ENCODE results near the gene RET.

DNA sequence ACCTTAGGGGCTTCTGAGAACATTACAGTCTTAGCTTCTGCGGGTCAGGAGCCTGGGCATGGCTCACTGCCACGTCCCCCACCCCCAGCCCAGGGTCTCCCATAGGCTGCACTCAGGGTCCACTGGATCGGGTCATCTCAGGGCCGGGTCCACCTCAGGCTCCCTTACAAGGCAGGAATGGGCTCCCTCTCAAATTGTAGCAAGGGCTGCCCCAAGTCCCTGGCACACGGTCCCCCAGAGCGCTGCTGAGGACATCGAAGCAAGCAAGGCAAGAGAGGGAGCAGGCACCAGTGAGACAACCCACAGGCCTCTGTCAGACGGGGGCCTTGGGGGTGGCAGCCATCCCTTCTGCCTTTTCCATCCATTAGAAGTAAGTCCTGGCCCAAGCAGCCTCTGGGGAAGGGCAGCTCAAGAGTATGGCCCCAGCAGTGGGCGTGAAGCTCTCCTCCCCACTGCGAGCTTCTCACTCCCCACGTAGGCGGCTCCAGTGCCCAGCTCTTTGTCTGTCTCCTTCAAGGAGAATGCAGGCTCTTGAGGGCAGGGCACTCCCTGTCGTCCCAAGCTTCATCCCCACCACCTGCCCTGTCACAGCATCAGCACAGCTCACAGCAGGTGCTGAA, 18.0 kb upstream of the RET start:
- TF ChIP-seq FOXP2 (optimal IDR thresholded peaks at IDR 0.05; ENCODE audit: control extremely low read depth, extremely low read length, insufficient read depth) (no peak), EZH2 (IDR thresholded peaks at IDR 0.05) (no peak), POLR2AphosphoS5 (IDR thresholded peaks at IDR 0.05; ENCODE audit: borderline replicate concordance, low read depth, low read length) (no peak)
